Measurements from ENCODE around the gene SNRK. TPM values are rescaled to one million over a fixed set of nuclear protein-coding genes. Genes with fewer than 3 reads are reported as not detected.

SNRK gene
- total RNA-seq, 2 experiments from 2014 or later, result 215 to 217 TPM

DNA sequence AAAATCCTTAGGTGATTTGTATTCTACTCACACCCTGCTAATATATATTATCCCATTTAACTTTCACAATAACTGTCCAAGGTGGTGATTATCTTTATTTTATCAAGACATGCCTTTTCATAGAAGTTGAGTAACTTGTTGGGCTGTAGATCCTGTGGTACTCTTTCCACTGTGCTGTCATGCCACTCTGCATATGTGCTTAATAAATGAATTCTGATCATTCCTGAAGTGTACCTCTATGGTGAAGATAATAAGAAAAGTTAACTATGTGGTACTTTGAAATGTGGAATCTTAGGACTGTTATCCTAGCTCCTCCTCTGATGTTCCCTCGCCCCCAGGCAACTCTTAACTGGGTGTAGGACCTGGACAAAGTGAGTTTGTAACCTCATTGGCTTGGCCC lies 5.2 kb downstream of the SNRK start:
- ATAC-seq (ENCODE audit: poor library complexity) (no peak), DNase-seq (no peak)
- POLR2A ChIA-PET, result interaction anchor here (0.6 to 2.0 kb wide), 5 partner anchors 33 to 129 kb away, joined by 3 to 9 read pairs (median 3); no protein-coding TSS in a partner anchor
- H3K27ac ChIP-seq (ENCODE audit: low read depth in 1 of 2, low read length in 2 of 2), result peak overlapping the region; percentile 37 to 44
- CTCF ChIA-PET, result interaction anchor here (0.6 to 1.2 kb wide), 2 partner anchors 86 to 98 kb away, joined by 3 to 4 read pairs; no protein-coding TSS in a partner anchor
- Mint-ChIP-seq H3K9me3 (no peaks in the 10 kb centered on the region), H3K27ac (peak overlapping the region; percentile 97), H3K4me1 (ENCODE audit: low read depth) (peaks cover 80% of the 10 kb centered on the region), H3K36me3 (ENCODE audit: low read depth) (peaks cover 65% of the 10 kb centered on the region), H3K4me3 (peak overlapping the region; percentile 96), H3K27me3 (no peaks in the 10 kb centered on the region)
- peaks cover 10% of the 10 kb centered on the region for H3K36me3 ChIP-seq (ENCODE audit: insufficient read depth, low read length)
- TF ChIP-seq, protein P1, sequence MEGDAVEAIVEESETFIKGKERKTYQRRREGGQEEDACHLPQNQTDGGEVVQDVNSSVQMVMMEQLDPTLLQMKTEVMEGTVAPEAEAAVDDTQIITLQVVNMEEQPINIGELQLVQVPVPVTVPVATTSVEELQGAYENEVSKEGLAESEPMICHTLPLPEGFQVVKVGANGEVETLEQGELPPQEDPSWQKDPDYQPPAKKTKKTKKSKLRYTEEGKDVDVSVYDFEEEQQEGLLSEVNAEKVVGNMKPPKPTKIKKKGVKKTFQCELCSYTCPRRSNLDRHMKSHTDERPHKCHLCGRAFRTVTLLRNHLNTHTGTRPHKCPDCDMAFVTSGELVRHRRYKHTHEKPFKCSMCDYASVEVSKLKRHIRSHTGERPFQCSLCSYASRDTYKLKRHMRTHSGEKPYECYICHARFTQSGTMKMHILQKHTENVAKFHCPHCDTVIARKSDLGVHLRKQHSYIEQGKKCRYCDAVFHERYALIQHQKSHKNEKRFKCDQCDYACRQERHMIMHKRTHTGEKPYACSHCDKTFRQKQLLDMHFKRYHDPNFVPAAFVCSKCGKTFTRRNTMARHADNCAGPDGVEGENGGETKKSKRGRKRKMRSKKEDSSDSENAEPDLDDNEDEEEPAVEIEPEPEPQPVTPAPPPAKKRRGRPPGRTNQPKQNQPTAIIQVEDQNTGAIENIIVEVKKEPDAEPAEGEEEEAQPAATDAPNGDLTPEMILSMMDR (IDR thresholded peaks at IDR 0.05), result no peak
- H3K4me3 ChIP-seq (ENCODE audit: low read length), result no peak overlapping the region
- no peaks in the 10 kb centered on the region for H3K27me3 ChIP-seq (ENCODE audit: control insufficient read depth in 1 of 2, insufficient read depth in 2 of 2, low read length in 2 of 2)
- intact Hi-C loops (cut with DNase I, micrococcal nuclease), result loop anchor here in 1 of 2 experiments (5.0 kb wide), 2 partner anchors 36 to 51 kb away; no protein-coding TSS in a partner anchor
- H3K9me3 ChIP-seq (ENCODE audit: control insufficient read depth in 1 of 2, insufficient read depth in 1 of 2, low read length in 2 of 2), result no peaks in the 10 kb centered on the region
- H3K4me1 ChIP-seq (ENCODE audit: insufficient read depth, low read length), result peaks cover 55% of the 10 kb centered on the region

DNA sequence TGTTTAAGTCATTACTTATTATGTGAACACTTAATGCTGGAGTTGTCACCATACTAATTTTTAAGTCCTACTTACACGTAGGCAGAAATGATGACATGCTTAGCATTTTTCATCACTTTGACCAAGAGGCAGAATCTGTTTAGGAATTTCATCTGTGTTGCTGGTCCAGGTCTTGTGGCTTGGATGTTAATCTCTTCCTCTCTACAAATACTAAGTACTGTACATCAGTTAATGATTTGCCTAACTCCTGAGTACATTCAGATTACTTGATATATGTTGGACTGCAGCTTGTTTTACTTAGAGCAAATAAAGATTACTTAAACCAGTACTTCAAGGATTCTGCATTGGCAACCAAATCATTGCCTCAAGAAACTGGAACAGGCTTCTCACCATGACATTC lies 8.6 kb downstream of the SNRK start:
- CTCF ChIA-PET, result interaction anchor here (0.9 to 1.7 kb wide), 3 partner anchors 15 to 208 kb away, joined by 3 to 5 read pairs (median 3); no protein-coding TSS in a partner anchor
- Histone ChIP-seq H3K27me3 (ENCODE audit: control insufficient read depth in 1 of 2, insufficient read depth in 2 of 2, low read length in 2 of 2) (no peaks in the 10 kb centered on the region), H3K27ac (ENCODE audit: low read depth in 1 of 2, low read length in 2 of 2) (peak overlapping the region; percentile 57 to 58), H3K4me3 (ENCODE audit: low read length) (no peak overlapping the region), H3K9me3 (ENCODE audit: control insufficient read depth in 1 of 2, insufficient read depth in 1 of 2, low read length in 2 of 2) (no peaks in the 10 kb centered on the region), H3K4me1 (ENCODE audit: insufficient read depth, low read length) (peaks cover 60% of the 10 kb centered on the region), H3K36me3 (ENCODE audit: insufficient read depth, low read length) (peaks cover 10% of the 10 kb centered on the region)
- TF ChIP-seq, protein P1 (IDR thresholded peaks at IDR 0.05), result no peak
- Mint-ChIP-seq H3K27me3 (no peaks in the 10 kb centered on the region), H3K36me3 (ENCODE audit: low read depth) (peaks cover 52% of the 10 kb centered on the region), H3K27ac (peak overlapping the region; percentile 91), H3K4me1 (ENCODE audit: low read depth) (peaks cover 97% of the 10 kb centered on the region), H3K9me3 (no peaks in the 10 kb centered on the region), H3K4me3 (peak overlapping the region; percentile 69)
- intact Hi-C loops (cut with DNase I, micrococcal nuclease), result loop anchor here in 1 of 2 experiments (5.0 kb wide), 2 partner anchors 32 to 47 kb away; no protein-coding TSS in a partner anchor
- ATAC-seq (ENCODE audit: poor library complexity) (no peak), DNase-seq (no peak)
- POLR2A ChIA-PET, result interaction anchor here (0.8 to 7.4 kb wide), 6 partner anchors 8 to 132 kb away, joined by 4 to 122 read pairs (median 25); partner anchors contain the start of gene SNRK

DNA sequence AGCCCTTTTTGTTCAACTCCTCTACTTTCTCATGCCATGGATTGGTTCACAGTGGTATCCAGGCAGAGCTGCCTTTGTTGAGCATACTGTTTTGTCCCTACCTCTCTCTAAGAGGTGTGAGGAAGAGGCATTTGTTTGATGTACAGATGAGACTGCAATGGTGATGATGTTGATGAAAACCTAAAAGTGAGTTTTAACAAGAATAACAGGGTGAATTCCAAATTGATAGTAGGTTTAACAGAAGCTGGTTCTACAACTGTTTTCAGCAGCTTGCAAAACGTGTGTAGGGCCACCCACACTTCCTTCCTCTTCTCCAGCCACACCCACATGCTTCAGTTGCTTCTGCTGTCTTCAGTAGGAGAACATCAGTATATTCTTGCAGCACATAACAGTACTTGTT lies 10.2 kb downstream of the SNRK start:
- Mint-ChIP-seq H3K36me3 (ENCODE audit: low read depth) (peaks cover 39% of the 10 kb centered on the region), H3K4me3 (peak overlapping the region; percentile 73), H3K27ac (peak overlapping the region; percentile 91), H3K9me3 (no peaks in the 10 kb centered on the region), H3K4me1 (ENCODE audit: low read depth) (peaks cover 87% of the 10 kb centered on the region), H3K27me3 (no peaks in the 10 kb centered on the region)
- DNase-seq (peak; percentile 32 to 90 (median 58)), ATAC-seq (ENCODE audit: poor library complexity) (peak; percentile 91)
- intact Hi-C loops (cut with DNase I, micrococcal nuclease), result loop anchor here in 1 of 2 experiments (1.0 to 2.0 kb wide), 2 partner anchors 9 to 50 kb away; no protein-coding TSS in a partner anchor
- Histone ChIP-seq H3K9me3 (ENCODE audit: control insufficient read depth in 1 of 2, insufficient read depth in 1 of 2, low read length in 2 of 2) (no peaks in the 10 kb centered on the region), H3K27me3 (ENCODE audit: control insufficient read depth in 1 of 2, insufficient read depth in 2 of 2, low read length in 2 of 2) (no peaks in the 10 kb centered on the region), H3K4me1 (ENCODE audit: insufficient read depth, low read length) (peaks cover 53% of the 10 kb centered on the region), H3K36me3 (ENCODE audit: insufficient read depth, low read length) (peaks cover 19% of the 10 kb centered on the region), H3K27ac (ENCODE audit: low read depth in 1 of 2, low read length in 2 of 2) (peak overlapping the region; percentile 59 to 68), H3K4me3 (ENCODE audit: low read length) (peak overlapping the region; percentile 35)
- CTCF ChIA-PET, result interaction anchor here (1.3 to 2.0 kb wide), 6 partner anchors 9 to 207 kb away, joined by 3 to 8 read pairs (median 4); partner anchors contain the start of gene SNRK
- POLR2A ChIA-PET, result interaction anchor here (0.6 to 7.4 kb wide), 41 partner anchors 8 to 332 kb away, joined by 3 to 122 read pairs (median 5); partner anchors contain the start of gene SNRK
- TF ChIP-seq, protein P1 (IDR thresholded peaks at IDR 0.05), result no peak

All from CD4-positive, alpha-beta T cell (primary cell).